Measurements from ENCODE around the gene FGF19.

Gene FGF19

GRCh38 chr11:69655479-69656428, 48.1 kb downstream of the FGF19 start:
- DNase-seq (ENCODE audit: low read depth in 2 of 2), result no peak

GRCh38 chr11:69654660-69655478, 49.0 kb downstream of the FGF19 start:
- no peak for DNase-seq (ENCODE audit: low read depth in 2 of 2)

GRCh38 chr11:69654001-69654659, 49.7 kb downstream of the FGF19 start:
- no peak for DNase-seq (ENCODE audit: low read depth in 2 of 2)

- DNase-seq (ENCODE audit: low read depth in 2 of 2), result no peak
Observed at GRCh38 chr11:69653406-69653960, 50.3 kb downstream of the FGF19 start.

- no peak for DNase-seq (ENCODE audit: low read depth in 2 of 2)
Observed at GRCh38 chr11:69652999-69653398, 50.8 kb downstream of the FGF19 start.

GRCh38 chr11:69651834-69652620, 51.8 kb downstream of the FGF19 start:
- no peak for DNase-seq (ENCODE audit: low read depth in 2 of 2)

- DNase-seq (ENCODE audit: low read depth in 2 of 2), result no peak
Observed at GRCh38 chr11:69650832-69651344, 52.9 kb downstream of the FGF19 start.

- no peak for DNase-seq (ENCODE audit: low read depth in 2 of 2)
Observed at GRCh38 chr11:69650081-69650831, 53.6 kb downstream of the FGF19 start.

- DNase-seq (ENCODE audit: low read depth in 2 of 2), result no peak
Observed at GRCh38 chr11:69649576-69649900, 54.3 kb downstream of the FGF19 start.

GRCh38 chr11:69648679-69649575, 54.9 kb downstream of the FGF19 start:
- no peak for DNase-seq (ENCODE audit: low read depth in 2 of 2)
